ENCODE measurements around the gene RTTN.
"Not testable (repeated sequence)": the region's sequence is repeated elsewhere in the genome, so short reads cannot be mapped to it uniquely, and the experiment has no call there.

RTTN gene

GRCh38 chr18:70205421-70206397 is at the start of gene RTTN:
RTTN (minus strand) TSS chr18:70205687; CDS start chr18:70205658, 29 bp downstream.
- Histone ChIP-seq H3K27ac (peak within 1 kb of the TSS; percentile 62), H3K4me3 (ENCODE audit: low read depth in 1 of 2, low read length in 1 of 2) (peak within 1 kb of the TSS; percentile 69 to 79), H3K27me3 (peaks cover 20% of the 10 kb centered on the region), H3K36me3 (peaks cover 4% of the 10 kb centered on the region), H3K4me1 (ENCODE audit: control insufficient read depth in 1 of 2, insufficient read depth in 1 of 2, low read depth in 1 of 2, low read length in 1 of 2) (peaks cover 11% of the 10 kb centered on the region in 2 experiments), H3K9me3 (no peaks in the 10 kb centered on the region)
- no peak for TF ChIP-seq CTCF (IDR thresholded peaks at IDR 0.05)

- Histone ChIP-seq H3K4me1 (ENCODE audit: control insufficient read depth in 1 of 2, insufficient read depth in 1 of 2, low read depth in 1 of 2, low read length in 1 of 2) (no peaks in the 10 kb centered on the region), H3K4me3 (ENCODE audit: low read depth in 1 of 2, low read length in 1 of 2) (no peak overlapping the region), H3K27ac (no peak overlapping the region), H3K9me3 (no peaks in the 10 kb centered on the region), H3K36me3 (no peaks in the 10 kb centered on the region), H3K27me3 (no peaks in the 10 kb centered on the region)
- TF ChIP-seq CTCF (IDR thresholded peaks at IDR 0.05): no peak
Observed at GRCh38 chr18:70250781-70251180, 45.3 kb upstream of the RTTN start.

GRCh38 chr18:70249861-70250260 is 44.4 kb upstream of the RTTN start:
- H3K27ac ChIP-seq; H3K4me1 ChIP-seq (ENCODE audit: control insufficient read depth in 1 of 2, insufficient read depth in 1 of 2, low read depth in 1 of 2, low read length in 1 of 2); H3K4me3 ChIP-seq (ENCODE audit: low read depth in 1 of 2, low read length in 1 of 2); H3K9me3 ChIP-seq; H3K36me3 ChIP-seq; H3K27me3 ChIP-seq: not testable (repeated sequence)

GRCh38 chr18:70249118-70249517 is 43.6 kb upstream of the RTTN start:
- H3K36me3 ChIP-seq: no peaks in the 10 kb centered on the region
- TF ChIP-seq CTCF (IDR thresholded peaks at IDR 0.05): no peak
- no peaks in the 10 kb centered on the region for H3K4me1 ChIP-seq (ENCODE audit: control insufficient read depth in 1 of 2, insufficient read depth in 1 of 2, low read depth in 1 of 2, low read length in 1 of 2)
- H3K27me3 ChIP-seq: no peaks in the 10 kb centered on the region
- H3K4me3 ChIP-seq (ENCODE audit: low read depth in 1 of 2, low read length in 1 of 2): no peak overlapping the region
- no peaks in the 10 kb centered on the region for H3K9me3 ChIP-seq
- no peak overlapping the region for H3K27ac ChIP-seq

GRCh38 chr18:70246061-70246466 is 40.6 kb upstream of the RTTN start:
- Histone ChIP-seq H3K27ac (no peak overlapping the region), H3K4me3 (ENCODE audit: low read depth in 1 of 2, low read length in 1 of 2) (no peak overlapping the region), H3K36me3 (no peaks in the 10 kb centered on the region), H3K27me3 (no peaks in the 10 kb centered on the region), H3K4me1 (ENCODE audit: control insufficient read depth in 1 of 2, insufficient read depth in 1 of 2, low read depth in 1 of 2, low read length in 1 of 2) (no peaks in the 10 kb centered on the region), H3K9me3 (no peaks in the 10 kb centered on the region)
- no peak for TF ChIP-seq CTCF (IDR thresholded peaks at IDR 0.05)

Measured in neutrophil (primary cell).